ENCODE measurements around the gene THAP4.
A peak's percentile ranks its signal among the peaks of the same experiment; 100 is the strongest.

THAP4 gene, protein sequence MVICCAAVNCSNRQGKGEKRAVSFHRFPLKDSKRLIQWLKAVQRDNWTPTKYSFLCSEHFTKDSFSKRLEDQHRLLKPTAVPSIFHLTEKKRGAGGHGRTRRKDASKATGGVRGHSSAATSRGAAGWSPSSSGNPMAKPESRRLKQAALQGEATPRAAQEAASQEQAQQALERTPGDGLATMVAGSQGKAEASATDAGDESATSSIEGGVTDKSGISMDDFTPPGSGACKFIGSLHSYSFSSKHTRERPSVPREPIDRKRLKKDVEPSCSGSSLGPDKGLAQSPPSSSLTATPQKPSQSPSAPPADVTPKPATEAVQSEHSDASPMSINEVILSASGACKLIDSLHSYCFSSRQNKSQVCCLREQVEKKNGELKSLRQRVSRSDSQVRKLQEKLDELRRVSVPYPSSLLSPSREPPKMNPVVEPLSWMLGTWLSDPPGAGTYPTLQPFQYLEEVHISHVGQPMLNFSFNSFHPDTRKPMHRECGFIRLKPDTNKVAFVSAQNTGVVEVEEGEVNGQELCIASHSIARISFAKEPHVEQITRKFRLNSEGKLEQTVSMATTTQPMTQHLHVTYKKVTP

DNA sequence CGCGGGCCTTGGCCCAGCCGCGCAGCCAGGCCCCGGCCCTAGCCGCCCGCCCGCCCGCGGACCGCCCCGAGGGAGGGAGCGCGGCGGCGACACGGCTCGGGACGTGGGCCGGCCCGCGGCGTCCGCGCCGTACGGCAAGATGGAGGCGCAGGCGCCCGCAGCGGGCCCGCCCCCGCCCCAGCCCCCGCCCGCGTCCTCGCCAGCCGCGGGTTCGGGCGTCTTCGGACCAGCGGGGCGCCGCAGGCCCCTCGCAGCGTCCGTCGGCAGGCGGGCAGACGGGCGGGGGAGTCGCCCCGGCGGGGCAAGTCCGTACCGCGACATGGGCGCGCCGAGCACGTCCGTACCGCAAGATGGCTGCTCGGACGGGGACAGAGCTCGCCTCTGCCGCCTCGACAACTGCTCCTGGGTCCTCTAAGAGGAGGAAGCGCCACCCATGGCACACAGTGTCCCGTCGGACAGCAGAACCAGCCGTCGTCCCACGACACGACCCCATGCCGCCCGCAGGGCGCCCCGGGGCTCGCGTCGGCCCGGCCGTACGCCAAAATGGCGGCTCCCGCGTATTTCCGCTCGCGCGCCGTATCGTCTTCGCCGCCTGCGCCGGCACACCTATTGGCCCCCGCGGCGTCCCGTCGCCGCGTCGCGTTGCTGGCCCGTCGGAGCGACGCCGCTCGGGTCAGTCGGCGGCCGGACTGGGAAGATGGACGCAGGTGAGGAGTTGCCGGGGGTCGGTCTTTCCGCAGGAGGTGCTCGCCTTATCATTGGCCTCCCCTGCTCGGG lies at the start of gene THAP4, which contains the start of gene ATG4B:
TSS of gene THAP4 (minus strand) at position 141 of the 777 bp plus-strand sequence. CDS start 141 bp downstream, outside the sequence.
TSS of gene ATG4B (plus strand) at position 676 of the 777 bp plus-strand sequence. CDS start at position 698, 22 bp downstream.
- Histone ChIP-seq H3K27ac (peak within 1 kb of the TSS; percentile 95), H3K9me3 (ENCODE audit: low read depth, low read length) (no peaks in the 10 kb centered on the region), H3K4me3 (peak within 1 kb of the TSS; percentile 96), H3K36me3 (ENCODE audit: insufficient read depth, low read length) (peaks cover 36% of the 10 kb centered on the region), H3K9ac (ENCODE audit: insufficient read length) (peak within 1 kb of the TSS; percentile 96)
- no peak for DNase-seq (ENCODE audit: low read depth, low spot score)
- TF ChIP-seq EZH2 (IDR thresholded peaks at IDR 0.05) = no peak
- TF ChIP-seq POLR2AphosphoS5 (IDR thresholded peaks at IDR 0.05; ENCODE audit: borderline replicate concordance, low read depth, low read length) = peak; percentile 71; the same call in 1 of the 2 replicates

DNA sequence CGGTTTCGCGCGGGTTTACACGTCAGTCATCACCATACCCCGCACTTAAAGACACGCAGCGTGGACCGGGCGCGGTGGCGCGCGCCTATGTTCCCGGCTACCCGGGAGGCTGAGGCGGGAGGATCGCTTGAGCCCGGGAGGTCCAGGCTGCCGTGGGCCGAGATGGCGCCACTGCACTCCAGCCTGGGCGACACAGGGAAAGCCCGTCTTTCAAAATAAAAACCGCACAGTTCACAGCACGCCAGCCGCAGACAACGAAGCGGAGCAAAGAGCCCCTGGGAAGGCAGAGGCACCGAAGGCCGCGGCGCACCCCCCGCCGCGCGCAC lies 49.3 kb upstream of the THAP4 start:
- Histone ChIP-seq H3K9ac (ENCODE audit: insufficient read length) (peak overlapping the region; percentile 89), H3K4me3 (peak overlapping the region; percentile 98), H3K36me3 (ENCODE audit: insufficient read depth, low read length) (peaks cover 50% of the 10 kb centered on the region), H3K9me3 (ENCODE audit: low read depth, low read length) (no peaks in the 10 kb centered on the region; the same call in 1 of the 2 replicates), H3K27ac (peak overlapping the region; percentile 78)
- DNase-seq (ENCODE audit: low read depth, low spot score) = no peak
- no peak for TF ChIP-seq POLR2AphosphoS5 (IDR thresholded peaks at IDR 0.05; ENCODE audit: borderline replicate concordance, low read depth, low read length)
- TF ChIP-seq EZH2 (IDR thresholded peaks at IDR 0.05) = no peak
- TF ChIP-seq FOXP2 (optimal IDR thresholded peaks at IDR 0.05; ENCODE audit: control extremely low read depth, extremely low read length, insufficient read depth) = no peak

DNA sequence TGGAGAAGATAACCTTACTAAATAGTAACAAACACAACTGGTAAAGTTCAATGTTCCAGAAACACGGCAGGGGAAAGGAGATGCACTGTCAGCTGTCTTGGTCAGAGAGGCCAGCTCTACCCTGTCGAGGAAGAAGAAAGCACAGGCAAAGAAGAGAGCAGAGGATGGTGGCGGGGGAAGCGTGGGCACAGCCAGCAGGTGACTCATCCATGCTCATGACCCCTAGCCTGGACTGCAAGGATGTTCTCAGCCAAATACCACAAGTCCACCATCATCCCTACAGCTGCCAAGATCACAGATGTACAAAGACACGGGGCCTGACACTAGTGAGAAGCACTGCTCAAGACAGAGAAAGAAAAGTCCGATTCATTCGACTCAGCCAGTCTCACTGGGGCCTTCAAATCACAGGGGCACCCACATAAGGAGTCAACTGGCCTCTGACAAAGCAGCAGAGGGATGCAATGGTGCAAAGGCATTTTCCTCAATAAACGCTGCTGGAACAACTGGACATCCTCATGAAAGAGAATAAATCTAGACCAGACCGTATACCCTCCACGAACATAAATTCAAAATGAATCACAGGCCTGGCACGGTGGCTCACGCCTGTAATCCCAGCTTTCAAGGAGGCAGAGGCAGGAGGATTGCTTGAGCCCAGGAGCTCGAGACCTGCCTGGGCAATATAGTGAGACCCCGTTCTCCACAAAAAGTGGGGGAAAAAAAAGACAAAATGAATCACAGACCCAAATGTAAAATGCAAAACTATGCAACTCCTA lies 44.1 kb upstream of the THAP4 start:
- H3K4me3 ChIP-seq = no peak overlapping the region
- no peak overlapping the region for H3K27ac ChIP-seq
- H3K36me3 ChIP-seq (ENCODE audit: insufficient read depth, low read length) = peaks cover 90% of the 10 kb centered on the region
- TF ChIP-seq POLR2AphosphoS5 (IDR thresholded peaks at IDR 0.05; ENCODE audit: borderline replicate concordance, low read depth, low read length) (no peak), EZH2 (IDR thresholded peaks at IDR 0.05) (no peak), FOXP2 (optimal IDR thresholded peaks at IDR 0.05; ENCODE audit: control extremely low read depth, extremely low read length, insufficient read depth) (no peak)
- no peak overlapping the region for H3K9ac ChIP-seq (ENCODE audit: insufficient read length)
- H3K9me3 ChIP-seq (ENCODE audit: low read depth, low read length) = no peaks in the 10 kb centered on the region; the same call in 1 of the 2 replicates
- no peak for DNase-seq (ENCODE audit: low read depth, low spot score)

DNA sequence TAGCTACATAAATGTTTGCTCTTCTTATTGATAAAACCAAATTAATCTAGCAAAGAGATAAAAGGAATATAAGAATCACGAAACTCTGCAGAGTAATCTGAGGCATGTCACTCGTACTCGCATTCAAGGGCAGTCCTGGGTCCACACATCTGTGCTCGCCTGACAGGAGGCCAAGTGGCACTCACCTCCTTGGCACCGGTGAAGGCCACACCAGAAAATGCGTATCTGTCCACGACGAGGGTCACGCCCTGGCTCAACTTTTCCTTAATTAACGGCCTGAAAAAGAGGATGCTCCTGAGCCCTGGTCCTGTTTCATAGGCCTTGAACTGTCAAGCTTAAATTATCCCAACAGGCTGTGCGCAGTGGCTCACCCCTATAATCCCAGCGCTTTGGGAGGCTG lies 43.1 kb upstream of the THAP4 start:
- no peak overlapping the region for H3K9ac ChIP-seq (ENCODE audit: insufficient read length)
- H3K4me3 ChIP-seq = no peak overlapping the region
- H3K27ac ChIP-seq = no peak overlapping the region
- H3K9me3 ChIP-seq (ENCODE audit: low read depth, low read length) = no peaks in the 10 kb centered on the region; the same call in 1 of the 2 replicates
- DNase-seq (ENCODE audit: low read depth, low spot score) = no peak
- H3K36me3 ChIP-seq (ENCODE audit: insufficient read depth, low read length) = peaks cover 90% of the 10 kb centered on the region
- TF ChIP-seq FOXP2 (optimal IDR thresholded peaks at IDR 0.05; ENCODE audit: control extremely low read depth, extremely low read length, insufficient read depth) = no peak
- no peak for TF ChIP-seq EZH2 (IDR thresholded peaks at IDR 0.05)
- no peak for TF ChIP-seq POLR2AphosphoS5 (IDR thresholded peaks at IDR 0.05; ENCODE audit: borderline replicate concordance, low read depth, low read length)

DNA sequence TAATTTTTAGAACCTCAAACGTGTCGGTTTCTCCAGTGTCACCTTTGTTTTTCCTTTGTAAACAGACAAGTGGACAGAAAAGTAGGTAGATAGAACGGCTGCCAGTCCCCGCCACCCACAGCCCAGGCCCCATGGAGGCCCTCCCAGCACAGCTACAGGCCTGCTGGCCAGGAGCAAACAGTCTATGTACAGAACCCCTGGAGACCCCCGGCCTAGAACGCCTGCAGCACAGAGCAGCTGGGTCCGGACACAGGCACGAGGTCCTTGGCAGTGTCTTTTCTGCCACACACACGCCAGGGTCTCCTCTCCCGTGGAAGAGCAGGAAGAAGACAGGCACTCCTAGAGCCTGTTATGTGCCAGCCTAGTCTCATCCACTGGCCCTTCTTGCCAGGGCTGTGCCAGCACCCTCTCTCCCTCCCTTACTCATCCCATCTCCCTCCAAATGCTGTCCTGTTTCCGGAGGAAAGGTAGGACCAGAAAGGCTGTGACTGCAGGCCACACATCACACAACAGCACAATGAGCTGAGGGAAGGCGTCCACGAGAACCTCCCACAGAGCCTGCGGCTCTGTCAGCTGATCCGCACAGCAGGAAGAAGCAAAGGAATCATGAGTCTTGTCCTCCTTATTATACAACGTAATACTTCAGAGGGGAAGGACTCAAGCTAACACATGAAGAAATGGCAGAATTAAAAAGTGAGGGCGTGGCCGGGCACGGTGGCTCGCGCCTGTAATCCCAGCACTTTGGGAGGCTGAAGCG lies 42.0 kb upstream of the THAP4 start:
- H3K4me3 ChIP-seq = no peak overlapping the region
- peaks cover 80% of the 10 kb centered on the region for H3K36me3 ChIP-seq (ENCODE audit: insufficient read depth, low read length)
- no peak for DNase-seq (ENCODE audit: low read depth, low spot score)
- no peak overlapping the region for H3K9ac ChIP-seq (ENCODE audit: insufficient read length)
- TF ChIP-seq EZH2 (IDR thresholded peaks at IDR 0.05) (no peak), POLR2AphosphoS5 (IDR thresholded peaks at IDR 0.05; ENCODE audit: borderline replicate concordance, low read depth, low read length) (no peak), FOXP2 (optimal IDR thresholded peaks at IDR 0.05; ENCODE audit: control extremely low read depth, extremely low read length, insufficient read depth) (no peak)
- no peak overlapping the region for H3K27ac ChIP-seq
- H3K9me3 ChIP-seq (ENCODE audit: low read depth, low read length) = no peaks in the 10 kb centered on the region

DNA sequence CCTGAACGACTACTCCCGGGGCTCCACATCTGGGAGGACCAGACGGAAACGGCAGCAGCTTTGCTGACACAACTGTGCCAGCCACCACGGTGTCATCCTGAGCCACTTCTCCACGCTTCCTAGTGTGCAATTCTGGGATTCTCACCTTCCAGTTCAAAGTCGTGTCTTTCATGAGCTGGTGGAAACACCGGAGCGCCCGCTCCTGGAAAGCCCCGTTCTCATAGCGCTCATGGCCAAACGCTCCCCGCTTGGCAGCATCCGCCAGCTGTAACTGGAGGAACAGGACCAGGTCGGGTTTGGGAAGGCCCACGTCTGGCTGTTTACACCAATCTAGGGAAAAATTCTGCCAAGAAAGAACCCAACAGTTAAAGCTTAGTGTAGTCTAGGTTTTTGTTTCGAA lies 41.3 kb upstream of the THAP4 start:
- no peak overlapping the region for H3K9ac ChIP-seq (ENCODE audit: insufficient read length)
- no peak overlapping the region for H3K4me3 ChIP-seq
- peaks cover 73% of the 10 kb centered on the region for H3K36me3 ChIP-seq (ENCODE audit: insufficient read depth, low read length)
- no peak overlapping the region for H3K27ac ChIP-seq
- H3K9me3 ChIP-seq (ENCODE audit: low read depth, low read length) = no peaks in the 10 kb centered on the region
- DNase-seq (ENCODE audit: low read depth, low spot score) = no peak
- TF ChIP-seq EZH2 (IDR thresholded peaks at IDR 0.05) (no peak), POLR2AphosphoS5 (IDR thresholded peaks at IDR 0.05; ENCODE audit: borderline replicate concordance, low read depth, low read length) (no peak), FOXP2 (optimal IDR thresholded peaks at IDR 0.05; ENCODE audit: control extremely low read depth, extremely low read length, insufficient read depth) (no peak)

DNA sequence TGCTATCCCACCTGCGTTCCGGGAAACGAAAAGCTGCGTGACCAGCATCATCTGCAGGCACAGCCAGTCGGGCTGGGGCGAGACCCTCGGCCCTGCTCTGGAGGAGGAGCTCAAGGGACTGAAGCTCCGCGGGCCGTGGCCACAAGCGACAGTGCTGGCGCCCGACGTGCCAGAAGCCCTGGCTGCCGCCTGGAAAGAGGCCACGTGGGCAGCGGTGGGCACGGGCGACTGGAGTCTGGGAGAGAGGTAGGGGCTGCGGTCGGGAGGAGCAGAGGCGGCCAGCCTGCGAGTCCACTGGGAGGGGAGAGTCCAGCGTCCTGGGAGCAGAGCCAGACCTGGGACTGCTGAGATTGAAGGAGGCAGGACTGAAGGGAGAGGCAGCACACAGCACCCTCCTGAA lies 40.4 kb upstream of the THAP4 start:
- TF ChIP-seq POLR2AphosphoS5 (IDR thresholded peaks at IDR 0.05; ENCODE audit: borderline replicate concordance, low read depth, low read length) (no peak), EZH2 (IDR thresholded peaks at IDR 0.05) (no peak), FOXP2 (optimal IDR thresholded peaks at IDR 0.05; ENCODE audit: control extremely low read depth, extremely low read length, insufficient read depth) (no peak)
- Histone ChIP-seq H3K4me3 (no peak overlapping the region), H3K9me3 (ENCODE audit: low read depth, low read length) (no peaks in the 10 kb centered on the region), H3K9ac (ENCODE audit: insufficient read length) (no peak overlapping the region), H3K27ac (no peak overlapping the region), H3K36me3 (ENCODE audit: insufficient read depth, low read length) (peaks cover 64% of the 10 kb centered on the region)
- no peak for DNase-seq (ENCODE audit: low read depth, low spot score)

Measured in SK-N-MC (cell line).